DMS114 treated with DMSO at 0.1 percent for 48 hours (cell line): Measurements from ENCODE around the gene KIF19.

Source experiments
- DNase-seq: peaks from one replicate; lab custom pipeline; 2025; ENCODE audit not compliant: unreplicated experiment; lab: John Stamatoyannopoulos, UW

KIF19 gene

DNA sequence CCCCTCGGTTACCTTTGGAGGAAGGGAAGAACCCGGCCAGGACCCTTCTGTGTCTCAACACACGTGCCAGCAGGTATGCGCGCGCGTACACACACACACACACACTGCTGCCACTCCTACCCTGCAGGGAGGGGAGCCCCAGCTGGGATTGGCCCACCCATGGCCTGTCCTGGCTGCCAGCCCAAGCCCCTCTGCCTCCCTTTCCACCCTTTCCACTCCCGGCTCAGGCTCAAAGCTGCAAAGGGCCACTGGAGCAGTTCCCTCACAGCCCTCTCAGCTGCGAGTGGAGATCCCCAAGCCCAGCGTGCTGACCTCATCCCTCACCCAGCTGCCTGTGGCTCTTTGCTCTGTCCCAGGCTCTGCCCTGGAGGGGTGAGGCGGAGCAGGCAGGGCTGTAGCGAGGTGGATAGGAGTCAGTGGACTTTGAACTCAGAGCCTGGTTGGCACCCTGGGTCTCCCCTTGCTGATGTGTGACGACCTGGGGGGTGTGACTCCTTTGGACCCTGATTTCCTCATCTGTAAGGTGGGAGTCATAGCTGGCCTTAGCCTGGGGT, 14.5 kb downstream of the KIF19 start:
- no peak for DNase-seq

DNA sequence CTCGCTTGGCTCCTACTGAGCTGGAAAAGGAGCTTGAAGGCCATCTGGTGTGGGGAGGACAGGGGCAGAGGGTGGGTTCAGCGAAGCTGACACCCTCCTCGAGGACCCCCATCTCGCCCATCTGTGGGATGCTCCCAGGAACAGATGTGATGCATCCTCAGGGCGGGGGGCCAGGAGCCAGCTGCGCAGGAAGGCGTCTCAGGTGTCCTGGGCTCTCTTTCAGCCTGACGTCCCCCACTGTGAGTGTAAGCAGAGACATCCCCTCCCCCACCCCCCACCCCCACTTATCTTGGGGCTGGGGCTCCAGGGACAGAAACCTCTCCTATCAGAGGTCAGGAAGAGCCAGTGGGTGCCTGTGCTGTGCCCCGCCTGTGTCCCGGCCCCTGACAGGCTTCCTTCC, 16.2 kb downstream of the KIF19 start:
- DNase-seq, result no peak

DNA sequence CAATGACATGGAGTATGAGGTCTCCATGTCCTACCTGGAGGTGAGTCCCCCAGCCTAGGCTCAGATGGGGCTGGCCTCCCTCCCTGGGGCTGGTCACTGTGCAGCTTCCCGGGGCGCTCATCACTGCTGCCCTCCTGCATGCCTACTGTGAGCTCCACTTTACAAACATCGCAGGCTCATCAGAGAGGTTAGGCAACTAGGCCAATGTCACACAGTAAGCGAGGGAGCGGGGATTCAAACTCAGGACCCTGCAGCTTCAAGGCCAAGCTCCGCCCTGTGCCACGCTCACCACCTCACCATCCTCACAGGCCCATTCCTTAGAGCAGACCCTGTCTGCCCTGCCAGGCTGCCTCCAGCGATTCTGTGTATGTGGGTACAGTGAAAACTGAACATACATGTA, 17.1 kb downstream of the KIF19 start:
- no peak for DNase-seq

DNA sequence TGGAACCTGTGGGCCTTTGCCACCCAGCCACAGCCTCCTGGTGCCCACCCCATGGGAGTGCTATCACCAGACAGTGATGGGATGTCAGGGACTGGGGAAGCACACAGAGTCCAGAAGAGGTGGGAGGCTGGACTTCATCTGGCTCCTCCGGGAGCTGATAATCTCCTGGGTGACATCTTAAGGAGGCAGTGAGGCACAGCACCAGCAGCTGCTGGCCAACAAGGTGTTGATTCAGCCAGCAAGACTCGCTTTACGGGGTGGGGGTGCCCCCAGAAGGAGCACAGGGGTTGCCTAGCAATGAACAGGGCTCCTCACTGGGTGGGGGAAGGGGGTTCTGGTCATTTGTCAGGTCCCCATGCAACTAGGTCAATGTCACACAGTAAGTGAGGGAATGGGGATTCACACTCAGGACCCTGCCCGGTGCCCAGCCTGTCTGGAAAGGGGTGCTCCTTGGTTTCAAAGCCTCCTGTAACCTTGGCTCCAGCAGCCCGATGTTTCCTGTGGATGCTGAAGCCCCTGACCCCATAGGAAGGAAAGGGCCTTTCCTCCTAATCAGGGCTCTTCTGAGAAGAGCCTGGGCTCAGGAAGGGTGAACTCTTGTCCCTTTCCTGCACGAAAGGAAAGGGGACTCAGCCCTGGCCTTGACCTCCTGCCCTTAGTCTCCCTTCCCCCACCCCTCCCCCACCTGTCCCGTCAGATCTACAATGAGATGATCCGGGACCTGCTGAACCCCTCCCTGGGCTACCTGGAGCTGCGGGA, 17.7 kb downstream of the KIF19 start:
- DNase-seq, result no peak

DNA sequence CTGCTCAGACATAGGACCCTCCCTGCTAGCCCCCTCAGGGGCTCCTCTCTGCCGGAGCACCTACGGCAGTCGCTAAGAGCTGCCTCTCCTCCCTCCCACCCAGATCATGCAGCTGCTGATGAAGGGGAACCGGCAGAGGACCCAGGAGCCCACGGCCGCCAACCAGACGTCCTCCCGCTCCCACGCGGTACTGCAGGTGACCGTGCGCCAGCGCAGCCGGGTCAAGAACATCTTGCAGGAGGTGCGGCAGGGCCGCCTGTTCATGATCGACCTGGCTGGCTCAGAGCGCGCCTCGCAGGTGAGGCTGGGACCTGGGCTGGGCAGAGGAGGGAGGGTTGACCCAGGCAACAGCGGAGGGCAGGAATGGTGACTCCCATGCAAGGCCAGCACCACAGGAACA, 18.6 kb downstream of the KIF19 start:
- DNase-seq, result no peak

DNA sequence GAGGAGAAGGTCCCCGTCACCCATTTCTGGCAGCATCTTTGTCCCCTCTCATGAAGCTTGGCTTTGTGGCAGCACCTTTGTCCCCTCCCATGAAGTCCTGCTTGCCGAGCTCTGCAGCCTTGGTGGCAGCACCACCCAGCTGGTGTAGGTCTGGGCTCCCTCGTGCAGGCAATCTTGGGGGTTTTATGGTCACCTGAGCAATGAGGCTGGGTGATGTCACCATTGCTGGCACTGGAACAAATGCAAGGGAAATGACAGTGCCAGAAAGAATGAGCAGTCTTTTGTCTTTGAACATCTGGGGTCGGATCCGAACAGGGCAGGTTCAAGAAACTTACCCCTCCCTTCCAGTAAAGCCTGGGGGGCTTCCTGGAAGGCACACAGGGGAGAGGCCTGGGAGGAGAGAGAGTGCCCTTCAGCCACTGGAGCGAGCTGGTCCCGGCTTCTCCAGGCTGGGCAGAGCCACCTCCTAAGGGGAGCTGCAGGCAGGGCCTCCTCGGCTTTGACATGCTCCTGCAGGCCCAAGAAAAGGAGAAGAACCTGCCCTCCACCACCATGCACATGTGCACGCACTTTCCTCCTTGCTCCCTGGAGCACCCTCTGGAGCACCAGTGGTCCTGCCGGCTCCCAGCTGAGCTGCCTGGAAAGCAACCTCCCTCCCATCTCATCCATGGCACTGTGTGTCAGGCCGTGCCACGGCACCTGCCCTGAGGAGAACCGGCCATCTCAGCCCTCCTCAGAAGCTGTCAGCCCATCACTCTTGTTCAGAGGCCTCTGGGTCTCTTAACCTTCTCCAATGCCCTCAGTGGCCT, 19.6 kb downstream of the KIF19 start:
- DNase-seq, result no peak

DNA sequence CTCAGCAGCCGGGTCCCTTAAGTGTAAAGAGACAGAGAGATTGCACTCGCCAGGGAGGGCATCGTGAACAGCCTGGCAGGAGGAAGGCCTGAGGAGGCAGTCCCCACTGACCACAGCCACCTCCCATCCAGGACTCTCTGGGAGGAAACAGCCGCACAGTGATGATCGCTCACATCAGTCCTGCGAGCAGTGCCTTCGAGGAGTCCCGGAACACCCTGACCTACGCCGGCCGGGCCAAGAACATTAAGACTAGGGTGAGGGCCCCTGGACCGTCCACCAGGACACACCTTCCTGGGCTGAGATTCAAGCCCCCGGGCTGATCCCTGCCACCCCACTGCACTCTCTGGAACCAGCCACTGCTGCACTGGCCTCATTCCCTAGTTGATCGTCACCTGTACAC, 21.6 kb downstream of the KIF19 start:
- DNase-seq, result no peak

DNA sequence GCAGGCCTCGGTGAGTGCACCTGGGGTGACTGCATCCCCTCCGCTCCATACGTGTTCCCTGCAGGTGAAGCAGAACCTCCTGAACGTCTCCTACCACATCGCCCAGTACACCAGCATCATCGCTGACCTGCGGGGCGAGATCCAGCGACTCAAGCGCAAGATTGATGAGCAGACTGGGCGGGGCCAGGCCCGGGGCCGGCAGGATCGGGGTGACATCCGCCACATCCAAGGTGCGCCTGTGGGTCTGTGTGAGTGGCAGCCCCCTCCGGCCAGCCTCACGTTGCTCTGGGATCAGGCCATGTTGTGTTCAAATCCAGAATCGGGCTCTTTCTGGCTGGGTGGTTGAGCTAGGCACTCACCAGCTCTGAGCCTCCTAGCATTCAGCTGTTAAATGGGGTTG, 23.1 kb downstream of the KIF19 start:
- no peak for DNase-seq

DNA sequence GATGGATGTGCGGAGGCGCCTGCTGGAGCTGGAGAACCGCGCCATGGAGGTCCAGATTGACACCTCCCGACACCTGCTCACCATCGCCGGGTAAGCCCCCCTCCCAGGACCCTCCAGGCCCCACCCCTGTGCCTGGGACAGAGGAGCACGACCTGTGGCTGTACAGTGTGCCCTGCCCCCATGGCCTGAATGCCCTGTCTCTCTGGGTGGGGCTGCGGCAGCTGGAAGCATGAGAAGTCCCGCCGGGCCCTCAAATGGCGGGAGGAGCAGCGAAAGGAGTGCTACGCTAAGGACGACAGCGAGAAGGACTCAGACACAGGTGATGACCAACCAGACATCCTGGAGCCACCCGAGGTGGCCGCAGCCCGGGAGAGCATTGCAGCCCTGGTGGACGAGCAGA, 24.5 kb downstream of the KIF19 start:
- no peak for DNase-seq

DNA sequence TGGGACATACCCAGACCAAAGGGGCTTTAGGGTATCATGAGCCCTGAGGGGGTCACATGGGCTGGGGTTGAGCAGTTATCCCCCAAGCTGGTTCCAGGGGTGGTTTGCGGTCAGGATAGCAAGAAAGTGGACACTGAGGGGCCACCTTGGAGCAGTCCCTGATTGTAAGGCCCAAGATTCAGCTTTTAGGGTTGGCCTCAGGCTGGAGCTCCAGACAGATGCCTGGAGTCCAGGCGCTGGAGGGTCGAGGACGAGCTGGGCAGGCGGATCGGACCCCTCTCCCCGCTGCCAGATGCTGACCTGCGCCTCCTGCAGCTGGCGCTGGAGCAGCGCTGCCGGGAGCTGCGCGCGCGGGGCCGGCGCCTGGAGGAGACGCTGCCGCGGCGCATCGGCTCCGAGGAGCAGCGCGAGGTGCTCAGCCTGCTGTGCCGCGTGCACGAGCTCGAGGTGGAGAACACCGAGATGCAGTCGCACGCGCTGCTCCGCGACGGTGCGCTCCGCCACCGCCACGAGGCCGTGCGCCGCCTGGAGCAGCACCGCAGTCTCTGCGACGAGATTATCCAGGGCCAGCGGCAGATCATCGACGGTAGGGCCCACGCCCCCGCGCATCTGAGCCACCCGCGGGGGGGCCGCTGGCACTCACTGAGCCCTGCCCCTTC, 25.7 kb downstream of the KIF19 start:
- no peak for DNase-seq

DNA sequence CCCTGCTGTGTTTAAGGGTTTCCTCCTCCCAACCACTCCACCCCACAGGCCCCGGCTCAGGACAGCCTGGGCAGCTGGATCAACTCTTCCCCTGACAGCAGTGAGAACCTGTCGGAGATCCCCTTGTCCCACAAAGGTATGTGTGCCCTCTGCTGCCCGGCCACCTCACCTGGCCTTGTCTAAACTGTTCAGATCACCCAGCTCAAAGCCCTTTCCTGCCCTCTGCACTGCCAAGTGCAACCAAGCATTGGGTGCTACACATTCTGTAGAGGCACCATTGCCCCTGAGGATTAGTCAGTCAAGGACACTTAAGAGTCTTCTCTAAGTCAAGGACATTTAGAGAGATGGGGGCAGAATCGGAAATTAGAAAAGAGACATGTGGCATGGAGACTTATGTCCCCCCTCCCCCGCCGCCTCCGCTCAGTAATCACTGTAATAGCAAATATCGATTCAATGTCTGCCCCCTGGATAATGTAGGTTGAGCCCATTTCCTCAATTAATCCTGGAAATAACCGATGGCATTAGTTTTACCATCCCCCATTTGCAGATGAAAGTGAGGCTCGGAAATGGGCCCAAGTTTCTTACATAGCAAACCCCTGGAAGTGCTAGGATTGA, 27.5 kb downstream of the KIF19 start:
- no peak for DNase-seq

DNA sequence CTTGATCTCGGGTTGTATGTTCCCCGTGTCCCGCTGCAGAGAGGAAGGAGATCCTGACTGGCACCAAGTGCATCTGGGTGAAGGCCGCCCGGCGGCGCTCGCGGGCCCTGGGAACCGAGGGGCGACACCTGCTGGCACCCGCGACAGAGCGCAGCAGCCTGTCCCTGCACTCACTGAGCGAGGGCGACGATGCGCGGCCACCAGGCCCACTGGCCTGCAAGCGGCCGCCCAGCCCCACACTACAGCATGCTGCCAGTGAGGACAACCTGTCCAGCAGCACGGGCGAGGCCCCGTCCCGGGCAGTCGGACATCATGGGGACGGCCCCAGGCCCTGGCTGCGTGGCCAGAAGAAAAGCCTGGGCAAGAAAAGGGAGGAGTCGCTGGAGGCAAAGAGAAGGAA, 28.1 kb downstream of the KIF19 start:
- no peak for DNase-seq

DNA sequence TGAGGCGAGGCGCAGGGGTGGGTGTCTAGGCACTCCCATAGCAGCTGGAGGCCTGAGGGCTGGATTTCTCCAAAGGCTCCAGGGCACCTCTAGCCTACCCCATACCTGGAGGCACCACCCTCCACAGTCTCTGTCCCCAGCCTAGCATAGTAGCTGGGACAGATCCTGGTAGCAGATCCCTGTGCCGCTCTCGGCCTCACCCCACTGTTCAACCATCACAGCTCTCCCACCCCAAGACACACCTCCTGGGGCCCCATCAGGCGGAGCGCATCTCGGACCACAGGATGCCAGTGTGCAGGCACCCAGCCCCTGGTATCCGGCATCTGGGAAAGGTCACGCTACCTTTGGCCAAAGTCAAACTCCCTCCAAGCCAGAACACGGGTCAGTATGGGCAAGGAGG, 28.5 kb downstream of the KIF19 start:
- DNase-seq, result no peak

DNA sequence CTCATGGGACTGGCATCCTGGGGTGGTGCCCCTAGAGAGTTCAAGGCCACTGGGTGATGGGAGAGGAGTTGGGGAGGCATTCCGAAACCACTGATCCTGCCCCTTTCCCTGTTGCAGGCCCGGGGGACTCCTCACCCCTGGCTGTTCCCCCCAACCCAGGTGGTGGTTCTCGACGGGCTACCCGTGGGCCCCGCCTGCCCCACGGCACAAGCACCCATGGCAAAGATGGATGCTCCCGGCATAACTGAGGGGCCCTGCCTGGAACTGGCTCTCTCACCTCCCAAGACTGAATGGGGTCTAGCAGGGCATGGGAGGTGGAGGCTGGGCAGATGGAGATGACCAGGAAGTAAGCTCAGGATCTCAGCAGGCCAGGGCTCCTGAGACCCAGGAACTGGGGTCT, 29.0 kb downstream of the KIF19 start:
- DNase-seq, result no peak

DNA sequence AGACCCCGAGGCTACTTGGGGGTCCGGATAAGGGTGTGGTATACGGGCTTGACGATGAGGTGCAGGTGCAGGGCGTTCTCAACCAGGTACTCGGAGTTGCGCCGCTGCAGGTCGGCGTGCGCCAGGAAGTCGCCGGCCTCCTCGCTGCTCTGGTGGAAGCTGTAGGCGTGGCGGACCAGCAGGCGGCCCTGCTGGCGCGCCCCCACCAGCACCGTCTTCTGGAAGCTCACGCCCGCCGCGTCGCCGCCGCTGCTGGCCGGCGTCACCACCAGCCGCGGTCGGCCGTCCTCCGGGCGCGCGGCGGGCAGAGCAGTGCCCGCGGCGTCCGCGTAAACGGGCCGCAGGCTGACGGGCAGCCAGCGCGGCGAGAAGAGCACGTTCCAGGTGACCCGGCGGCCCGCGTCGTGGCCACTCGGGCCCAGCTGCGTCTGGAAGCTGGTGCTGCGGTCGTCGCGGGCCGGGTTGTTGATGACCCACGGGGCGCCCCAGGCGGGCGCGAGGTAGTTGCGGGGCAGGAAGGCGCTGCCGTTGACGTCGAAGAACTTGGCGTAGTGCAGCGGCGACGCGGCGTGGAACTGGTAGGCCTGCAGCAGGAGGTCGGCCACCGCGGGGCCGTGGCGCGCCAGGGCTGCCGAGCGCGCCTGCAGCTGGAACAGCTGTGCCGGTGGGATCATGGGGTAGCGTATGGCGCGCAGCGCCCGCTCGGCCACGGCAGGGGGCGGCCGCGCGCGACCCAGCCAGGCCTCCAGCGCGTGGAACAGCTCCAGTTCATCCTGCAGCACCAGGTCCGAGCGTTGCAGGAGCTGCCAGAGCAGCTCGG, 30.8 kb downstream of the KIF19 start:
- DNase-seq, result no peak

DNA sequence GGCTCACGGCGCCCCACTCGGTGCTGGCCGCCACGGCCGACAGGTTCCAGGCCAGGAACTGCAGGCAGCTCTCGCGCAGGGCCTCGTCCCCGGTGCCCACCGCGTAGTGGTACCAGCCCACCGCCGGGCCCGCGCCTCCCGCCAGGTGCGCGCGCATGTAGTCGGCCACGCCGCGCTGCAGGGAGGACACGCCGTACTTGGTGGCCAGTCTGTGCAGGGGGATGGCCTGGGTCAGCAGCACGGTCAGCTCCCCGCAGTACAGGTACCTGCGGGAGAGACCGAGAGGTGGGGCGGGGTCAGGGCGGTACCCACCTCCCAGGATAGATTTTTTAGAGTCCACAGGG, 31.4 kb downstream of the KIF19 start:
- DNase-seq, result no peak

DNA sequence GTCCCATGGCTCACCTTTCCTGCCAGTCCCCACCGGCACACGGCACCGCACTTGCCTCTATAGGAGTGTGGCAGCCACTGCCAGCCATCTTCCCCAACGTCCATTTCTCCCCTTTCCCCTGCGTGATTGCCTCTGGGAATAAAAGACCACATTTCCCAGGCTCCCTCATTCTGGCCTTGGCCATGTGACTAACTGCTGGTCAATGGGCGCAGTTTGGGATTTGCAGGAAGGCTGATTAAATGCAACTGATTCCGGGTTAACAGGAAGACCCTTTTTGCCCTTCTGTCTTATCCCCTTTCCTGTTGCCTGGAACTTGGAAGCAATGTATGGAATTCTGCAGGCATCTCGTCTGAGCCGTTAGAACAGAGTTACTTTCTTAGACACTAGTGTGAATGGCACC, 32.7 kb downstream of the KIF19 start:
- DNase-seq, result no peak

DNA sequence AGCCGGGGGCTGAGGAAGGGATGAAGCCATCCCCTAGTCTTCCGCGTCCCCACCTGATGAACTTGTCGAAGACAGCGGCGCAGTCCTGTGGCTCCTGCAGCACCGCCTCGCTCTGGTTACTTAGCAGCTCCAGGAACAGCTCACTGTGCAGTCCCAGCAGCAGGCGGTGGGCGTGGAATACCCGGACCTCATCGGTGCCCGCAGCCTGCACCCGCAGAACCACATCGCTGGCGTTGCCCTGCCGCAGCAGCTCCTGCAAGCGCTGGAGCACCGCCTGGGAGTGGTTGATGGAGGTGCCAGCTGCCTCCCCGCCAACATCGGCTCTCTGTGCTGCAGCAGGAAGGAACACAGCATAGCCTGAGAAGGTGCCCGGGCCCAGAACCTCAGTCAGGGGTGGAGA, 33.9 kb downstream of the KIF19 start:
- DNase-seq, result no peak

DNA sequence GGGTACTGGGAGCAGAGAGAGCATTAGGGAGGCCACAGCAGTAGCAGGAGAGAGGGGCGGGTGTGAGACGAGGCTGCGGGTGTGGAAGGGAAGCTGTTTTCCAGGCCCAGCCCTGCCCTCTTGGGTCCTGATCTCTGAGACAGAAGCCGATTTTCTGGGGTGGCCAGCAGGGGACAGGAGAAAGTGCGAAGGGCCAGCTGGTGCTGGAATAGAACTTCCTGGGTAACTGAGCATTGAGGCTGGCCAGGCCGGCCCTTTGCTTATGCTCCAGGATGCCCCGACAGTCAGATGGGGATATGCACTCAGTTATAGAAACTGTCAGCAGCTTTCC, 34.8 kb downstream of the KIF19 start:
- DNase-seq, result no peak

DNA sequence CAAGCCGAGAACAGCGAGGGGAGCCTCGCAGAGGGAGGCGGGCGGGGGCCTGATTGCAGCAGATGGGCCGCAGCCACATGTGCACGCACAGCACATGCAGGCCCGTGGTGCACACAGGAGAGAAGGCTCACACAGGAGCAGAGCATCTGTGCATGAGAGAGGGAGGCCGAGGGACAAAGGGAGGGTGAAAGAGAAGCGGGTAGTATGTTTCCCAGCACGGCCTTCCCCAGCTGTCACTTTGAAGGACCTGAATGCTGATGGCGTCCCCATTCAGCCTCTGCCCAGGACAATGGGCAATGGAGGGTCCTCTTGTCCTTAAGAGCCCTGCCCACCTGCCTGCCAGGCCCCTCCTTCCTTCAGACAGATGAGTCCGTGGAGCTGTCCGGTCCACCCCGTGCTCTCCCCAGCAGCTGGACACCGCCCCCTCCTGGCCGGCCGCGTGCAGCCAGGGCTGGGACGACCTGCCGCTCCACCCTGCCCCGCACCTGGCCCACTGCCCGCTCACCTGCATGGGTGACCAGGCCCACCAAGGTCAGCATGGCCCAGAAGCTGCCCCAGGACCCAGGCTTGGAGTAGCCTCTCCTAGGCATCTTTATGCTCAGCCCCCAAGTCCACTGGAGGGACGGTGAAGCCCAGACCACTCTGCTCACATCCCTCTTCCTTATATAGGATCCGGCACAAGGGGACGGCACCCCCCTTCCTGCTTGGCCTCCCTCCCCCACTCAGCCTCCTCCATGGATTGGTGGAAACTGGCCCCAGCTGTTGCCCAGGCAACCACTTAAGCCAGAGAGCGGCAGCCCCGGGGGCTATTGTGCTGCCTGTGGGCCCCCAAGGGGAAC, 35.4 kb downstream of the KIF19 start, which contains the start of gene BTBD17:
Gene BTBD17 (minus strand): TSS at position 639 of the 839 bp plus-strand sequence. CDS start 49 bp downstream, at position 590.
- DNase-seq, result no peak
